ENCODE data around the gene UGT1A9.

UGT1A9 gene

DNA sequence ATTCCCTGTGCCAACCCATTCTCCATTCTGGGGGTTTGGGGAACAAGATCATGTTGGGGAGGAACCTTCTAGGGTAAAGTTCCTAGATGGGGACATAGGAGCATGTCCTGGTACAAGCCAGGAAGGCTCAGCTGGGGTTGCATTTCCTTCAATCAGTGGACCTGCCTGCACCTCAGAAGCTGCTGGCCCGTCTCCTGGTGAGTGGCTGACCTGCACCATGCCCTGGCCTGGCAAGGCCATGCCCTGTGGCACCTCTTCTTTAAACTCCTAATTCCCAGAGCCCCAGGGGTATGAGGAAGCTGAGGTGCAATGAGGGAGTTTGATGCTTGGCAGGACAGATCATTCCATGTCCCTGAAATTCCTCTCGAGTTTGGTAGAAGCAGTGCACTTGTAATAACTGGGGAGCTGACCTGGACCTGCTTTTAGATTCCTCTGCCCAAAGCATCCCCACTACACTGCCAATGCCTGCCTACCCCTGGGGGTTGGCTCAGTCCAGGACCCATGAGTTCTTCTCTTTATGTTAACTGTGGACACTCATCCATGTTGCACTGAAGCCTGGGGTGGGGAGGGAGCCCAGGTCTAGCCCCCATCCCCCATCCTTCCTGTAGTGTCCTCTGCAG lies 131.7 kb downstream of the UGT1A9 start:
- no peak overlapping the region for H3K27ac ChIP-seq
- no peak for DNase-seq (ENCODE audit: low spot score)
- ChIA-PET POLR2A (ENCODE audit: low non-redundant PET) (no interaction called here), CTCF (interaction anchor here (0.6 to 0.7 kb wide), 2 partner anchors 319 to 1306 kb away, joined by 3 to 4 read pairs; no protein-coding TSS in a partner anchor)
- no peak for TF ChIP-seq CTCF (conservative IDR thresholded peaks at IDR 0.05; ENCODE audit: low read depth)

- POLR2A ChIA-PET (ENCODE audit: low non-redundant PET): no interaction called here
Observed at GRCh38 chr2:233803994-233804393, 132.3 kb downstream of the UGT1A9 start.

GRCh38 chr2:233807215-233807865 lies 135.6 kb downstream of the UGT1A9 start:
- TF ChIP-seq CTCF (conservative IDR thresholded peaks at IDR 0.05; ENCODE audit: low read depth): no peak
- H3K27ac ChIP-seq: no peak overlapping the region
- ChIA-PET POLR2A (ENCODE audit: low non-redundant PET) (no interaction called here), CTCF (no interaction called here)
- no peak for DNase-seq (ENCODE audit: low spot score)

More at GRCh38 chr2:233803994-233804393, 132.3 kb downstream of the UGT1A9 start:
- DNase-seq (ENCODE audit: low spot score): no peak
- H3K27ac ChIP-seq: no peak overlapping the region
- TF ChIP-seq CTCF (conservative IDR thresholded peaks at IDR 0.05; ENCODE audit: low read depth): no peak
- CTCF ChIA-PET: interaction anchor here (0.6 kb wide), 1 partner anchor 320 kb away, joined by 4 read pairs; no protein-coding TSS in a partner anchor

DNA sequence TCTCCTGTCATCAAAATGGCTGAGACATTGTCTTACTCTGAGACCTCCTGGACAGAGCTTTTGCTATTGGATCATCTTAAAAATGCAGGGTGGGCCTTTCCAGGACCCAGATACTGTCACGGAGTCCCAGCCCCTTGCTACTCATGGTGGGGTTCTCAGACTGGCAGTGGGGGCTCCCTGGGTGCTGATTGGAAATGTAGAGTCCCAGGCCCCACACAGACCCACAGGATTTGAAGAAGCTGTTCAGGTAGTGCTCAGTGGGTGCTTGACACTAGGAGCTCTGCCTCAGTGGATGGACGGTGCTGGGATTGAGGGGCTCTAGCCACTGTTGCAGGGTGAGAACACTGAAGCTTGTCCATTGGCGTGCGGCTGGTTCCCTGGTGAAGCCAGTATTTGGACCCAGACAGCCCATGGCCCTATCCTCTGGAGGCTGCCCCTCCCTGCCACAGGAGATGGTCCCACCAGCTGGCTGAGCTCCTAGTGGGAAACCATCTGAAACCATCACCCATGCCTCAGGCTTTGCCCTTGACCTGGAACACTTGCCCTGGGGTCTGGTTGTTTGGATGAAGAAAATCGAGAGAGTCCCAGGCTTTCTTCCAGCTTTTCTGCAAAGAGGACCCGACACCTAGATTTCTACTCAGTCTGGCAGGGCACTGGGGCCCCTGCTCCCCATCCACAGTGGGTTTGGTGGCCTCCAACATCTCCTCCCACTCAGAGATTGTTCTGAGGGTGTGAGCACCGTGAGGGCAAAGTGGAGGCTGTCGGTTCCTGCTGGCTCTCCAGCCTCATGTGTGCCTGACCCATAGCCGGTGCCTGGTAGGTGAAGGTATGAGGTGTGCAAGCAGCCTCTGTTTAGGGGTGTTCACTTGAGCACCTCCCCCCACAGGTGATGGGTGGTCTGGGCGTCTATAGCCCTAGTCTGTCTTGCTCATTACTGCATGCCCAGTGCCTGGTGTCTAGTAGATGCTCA lies 136.6 kb downstream of the UGT1A9 start:
- CTCF ChIA-PET: no interaction called here
- no peak for TF ChIP-seq CTCF (conservative IDR thresholded peaks at IDR 0.05; ENCODE audit: low read depth)
- H3K27ac ChIP-seq: no peak overlapping the region
- POLR2A ChIA-PET (ENCODE audit: low non-redundant PET): no interaction called here
- DNase-seq (ENCODE audit: low spot score): no peak

DNA sequence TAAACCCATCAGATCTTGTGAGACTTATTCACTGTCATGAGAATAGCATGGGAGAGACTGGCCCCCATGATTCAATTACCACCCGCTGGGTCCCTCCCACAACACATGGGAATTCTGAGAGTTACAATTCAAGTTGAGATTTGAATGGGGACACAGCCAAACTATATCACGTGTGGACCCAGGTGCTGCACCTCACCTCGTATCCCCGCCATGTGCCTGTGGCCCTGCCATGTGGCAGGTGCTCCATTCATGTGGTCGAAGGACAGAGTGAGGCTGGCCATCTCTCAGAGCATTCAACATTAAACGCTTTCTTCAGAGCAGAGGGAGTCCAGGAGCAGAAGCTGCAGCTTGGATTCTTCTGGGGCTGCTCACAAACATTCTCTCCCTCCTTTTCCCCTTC lies 138.7 kb downstream of the UGT1A9 start:
- ChIA-PET CTCF (no interaction called here), POLR2A (ENCODE audit: low non-redundant PET) (no interaction called here)
- no peak for TF ChIP-seq CTCF (conservative IDR thresholded peaks at IDR 0.05; ENCODE audit: low read depth)

DNA sequence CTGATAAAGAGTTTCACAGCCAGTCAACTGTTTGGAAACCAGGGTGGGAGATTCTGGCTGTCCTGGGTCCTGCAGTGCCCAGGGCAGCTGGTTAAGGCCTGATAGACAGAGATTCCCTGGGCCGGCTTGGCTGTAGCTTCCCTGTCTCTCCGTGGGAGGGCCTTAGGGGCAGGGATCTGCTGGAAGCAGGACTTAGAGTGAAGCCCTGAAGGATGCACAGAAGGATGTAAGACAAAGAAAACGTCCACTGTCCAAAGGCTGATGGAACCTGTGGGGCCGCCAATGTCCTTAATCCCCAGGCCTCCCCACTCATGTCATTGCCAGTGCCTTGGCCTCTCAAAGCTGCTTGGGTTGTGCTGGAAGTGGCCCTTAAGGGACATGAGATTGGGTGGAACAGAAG lies 139.4 kb downstream of the UGT1A9 start:
- ChIA-PET CTCF (no interaction called here), POLR2A (ENCODE audit: low non-redundant PET) (no interaction called here)
- no peak overlapping the region for H3K27ac ChIP-seq
- no peak for DNase-seq (ENCODE audit: low spot score)
- TF ChIP-seq CTCF (conservative IDR thresholded peaks at IDR 0.05; ENCODE audit: low read depth): no peak

More for the DNA sequence above, 138.7 kb downstream of the UGT1A9 start:
- no peak for DNase-seq (ENCODE audit: low spot score)
- no peak overlapping the region for H3K27ac ChIP-seq
